H9 (cell line): ENCODE measurements around the gene LRRFIP1. TPM values are rescaled to one million over a fixed set of nuclear protein-coding genes. Genes with fewer than 3 reads are reported as not detected.

Experiments
- DNase-seq: peaks from one replicate; pipeline ENCODE4 v3.0.0-alpha.2; 2017
- H2AFZ ChIP-seq: one replicate; pipeline ENCODE4 v1.6.1; 2013; ENCODE audit warnings: mild to moderate bottlenecking, low read length, control low read depth, moderate library complexity
- H2AK5ac ChIP-seq: 2 replicates; pipeline ENCODE4 v1.6.1; 2013; ENCODE audit warnings: low read length, control low read depth, mixed read lengths; ENCODE audit not compliant: insufficient read length
- H2BK120ac ChIP-seq: one replicate; pipeline ENCODE4 v1.6.1; 2013; ENCODE audit warnings: low read depth, mild to moderate bottlenecking, low read length, control low read depth, inconsistent platforms; ENCODE audit not compliant: poor library complexity, severe bottlenecking
- H2BK12ac ChIP-seq: 2 replicates; pipeline ENCODE4 v1.6.1; 2013; ENCODE audit warnings: low read length, control low read depth, mixed read lengths, low read depth; ENCODE audit not compliant: insufficient read length
- H2BK15ac ChIP-seq: 2 replicates; pipeline ENCODE4 v1.6.1; 2013; ENCODE audit warnings: low read depth, low read length, control low read depth
- H2BK20ac ChIP-seq: one replicate; pipeline ENCODE4 v1.6.1; 2013; ENCODE audit warnings: low read depth, mild to moderate bottlenecking, low read length, control low read depth, inconsistent platforms; ENCODE audit not compliant: poor library complexity, severe bottlenecking
- H2BK5ac ChIP-seq: 2 replicates; pipeline ENCODE4 v1.6.1; 2013; ENCODE audit warnings: low read length, control low read depth, mixed read lengths; ENCODE audit not compliant: insufficient read length
- H3K14ac ChIP-seq: 2 replicates; pipeline ENCODE4 v1.6.1; 2013; ENCODE audit warnings: low read length, control low read depth; ENCODE audit not compliant: insufficient read depth
- H3K18ac ChIP-seq: 2 replicates; pipeline ENCODE4 v1.6.1; 2013; ENCODE audit warnings: low read depth, mild to moderate bottlenecking, mixed read lengths, low read length, control low read depth; ENCODE audit not compliant: insufficient read length
- H3K23ac ChIP-seq: 2 replicates; pipeline ENCODE4 v1.6.1; 2013; ENCODE audit warnings: low read length, control low read depth, mixed read lengths, low read depth; ENCODE audit not compliant: insufficient read length
- H3K23me2 ChIP-seq: 2 replicates; pipeline ENCODE4 v1.6.1; 2013; ENCODE audit warnings: low read depth, mild to moderate bottlenecking, mixed read lengths, low read length, control low read depth; ENCODE audit not compliant: insufficient read length, poor library complexity, severe bottlenecking
- H3K27ac ChIP-seq: 2 replicates; pipeline ENCODE4 v1.5.1; 2013; ENCODE audit warnings: low read length, control low read depth, mixed read lengths, low read depth; ENCODE audit not compliant: insufficient read length
- H3K27me3 ChIP-seq: 2 replicates; pipeline ENCODE4 v1.6.1; 2013; ENCODE audit warnings: low read length, control low read depth, inconsistent platforms; ENCODE audit not compliant: insufficient read depth
- H3K4ac ChIP-seq: 2 replicates; pipeline ENCODE4 v1.6.1; 2013; ENCODE audit warnings: low read depth, mild to moderate bottlenecking, control low read depth, inconsistent platforms, low read length, moderate library complexity
- H3K4me1 ChIP-seq: 2 replicates; pipeline ENCODE4 v1.6.1; 2013; ENCODE audit warnings: low read length, control low read depth, inconsistent platforms; ENCODE audit not compliant: insufficient read depth
- H3K4me2 ChIP-seq: 2 replicates; pipeline ENCODE4 v1.6.1; 2013; ENCODE audit warnings: low read length, control low read depth, mixed read lengths; ENCODE audit not compliant: insufficient read length, insufficient read depth
- H3K56ac ChIP-seq: 2 replicates; pipeline ENCODE4 v1.6.1; 2013; ENCODE audit warnings: low read depth, mild to moderate bottlenecking, mixed read lengths, low read length, control low read depth; ENCODE audit not compliant: insufficient read length
- H3K79me1 ChIP-seq: 2 replicates; pipeline ENCODE4 v1.6.1; 2013; ENCODE audit warnings: low read depth, mild to moderate bottlenecking, moderate library complexity, low read length, control low read depth, inconsistent platforms; ENCODE audit not compliant: insufficient read depth, poor library complexity, severe bottlenecking
- H3K79me2 ChIP-seq: 2 replicates; pipeline ENCODE4 v1.6.1; 2013; ENCODE audit warnings: low read length, control low read depth, inconsistent platforms; ENCODE audit not compliant: insufficient read depth
- H3K9ac ChIP-seq: 2 replicates; pipeline ENCODE4 v1.6.1; 2013; ENCODE audit warnings: low read length, control low read depth, mixed read lengths; ENCODE audit not compliant: insufficient read length; ENCODE audit errors: extremely low read depth
- H3K9me3 ChIP-seq: one replicate; pipeline ENCODE4 v1.6.1; 2013; ENCODE audit warnings: low read depth, low read length, inconsistent platforms; ENCODE audit not compliant: control insufficient read depth
- H3T11ph ChIP-seq: one replicate; pipeline ENCODE4 v1.6.1; 2013; ENCODE audit warnings: mild to moderate bottlenecking, low read length, control low read depth, inconsistent platforms
- H4K20me1 ChIP-seq: one replicate; pipeline ENCODE4 v1.6.1; 2013; ENCODE audit not compliant: control insufficient read depth, insufficient read length, insufficient read depth
- H4K5ac ChIP-seq: 2 replicates; pipeline ENCODE4 v1.6.1; 2013; ENCODE audit warnings: low read depth, mild to moderate bottlenecking, mixed read lengths, low read length, control low read depth; ENCODE audit not compliant: insufficient read length
- H4K8ac ChIP-seq: replicated peaks from 2 replicates; pipeline ENCODE4 v1.6.1; 2013; ENCODE audit warnings: low read length, control low read depth, mixed read lengths, low read depth; ENCODE audit not compliant: insufficient read length
- H4K91ac ChIP-seq: 2 replicates; pipeline ENCODE4 v1.6.1; 2013; ENCODE audit warnings: low read depth, mild to moderate bottlenecking, moderate library complexity, mixed read lengths, low read length, control low read depth; ENCODE audit not compliant: insufficient read length
- H3K27ac Mint-ChIP-seq, 3 experiments: 2 replicates in 2 of 3; 3 replicates in 1 of 3; pipeline ENCODE4 v1.8.0; 2020 to 2021; ENCODE audit warnings: mixed read lengths in 3 of 3, mild to moderate bottlenecking in 1 of 3, moderate library complexity in 1 of 3
- H3K27me3 Mint-ChIP-seq: 2 replicates; pipeline ENCODE4 v1.8.0; 2021; ENCODE audit warnings: low read depth, mild to moderate bottlenecking, moderate library complexity, mixed read lengths
- H3K36me3 Mint-ChIP-seq, 3 experiments: 2 replicates in 2 of 3; 3 replicates in 1 of 3; pipeline ENCODE4 v1.8.0; 2020 to 2021; ENCODE audit warnings: low read depth in 3 of 3, mixed read lengths in 3 of 3; ENCODE audit not compliant: insufficient read depth in 1 of 3
- H3K4me1 Mint-ChIP-seq, 2 experiments: 2 replicates each; pipeline ENCODE4 v1.8.0; 2020; ENCODE audit warnings: mixed read lengths in 2 of 2
- H3K4me3 Mint-ChIP-seq, 2 experiments: 2 replicates in 1 of 2; 3 replicates in 1 of 2; pipeline ENCODE4 v1.8.0; 2020 to 2021; ENCODE audit warnings: mild to moderate bottlenecking in 2 of 2, mixed read lengths in 2 of 2, moderate library complexity in 1 of 2
- H3K9me3 Mint-ChIP-seq, 2 experiments: 2 replicates in 1 of 2; 3 replicates in 1 of 2; pipeline ENCODE4 v1.8.0; 2020; ENCODE audit warnings: mild to moderate bottlenecking in 2 of 2, mixed read lengths in 2 of 2, moderate library complexity in 1 of 2
- WGBS: extraction: QIAGEN DNeasy Blood & Tissue Kit; methylation state at CpG from one replicate; pipeline ENCODE4 v1.1.7; 2013; ENCODE audit warnings: missing lambda C conversion rate, low lambda C conversion rate, mixed read lengths; ENCODE audit not compliant: insufficient read length; ENCODE audit errors: extremely low coverage; 5-methylcytosine and 5-hydroxymethylcytosine counted together
- total RNA-seq: library from RNA; stranded (reverse); gene quantifications from 2 replicates; pipeline ENCODE4 v1.2.1, GENCODE V29; 2021
- TF ChIP-seq, protein P1 (sequence below): fragments of 200-600 bp; sonication (generic); conservative IDR thresholded peaks from 3 replicates; pipeline ENCODE4 v1.8.0; 2021; ENCODE audit warnings: antibody characterized with exemption, mild to moderate bottlenecking

Gene LRRFIP1
- total RNA-seq, 1 experiment from 2014 or later: 38.5 TPM

DNA sequence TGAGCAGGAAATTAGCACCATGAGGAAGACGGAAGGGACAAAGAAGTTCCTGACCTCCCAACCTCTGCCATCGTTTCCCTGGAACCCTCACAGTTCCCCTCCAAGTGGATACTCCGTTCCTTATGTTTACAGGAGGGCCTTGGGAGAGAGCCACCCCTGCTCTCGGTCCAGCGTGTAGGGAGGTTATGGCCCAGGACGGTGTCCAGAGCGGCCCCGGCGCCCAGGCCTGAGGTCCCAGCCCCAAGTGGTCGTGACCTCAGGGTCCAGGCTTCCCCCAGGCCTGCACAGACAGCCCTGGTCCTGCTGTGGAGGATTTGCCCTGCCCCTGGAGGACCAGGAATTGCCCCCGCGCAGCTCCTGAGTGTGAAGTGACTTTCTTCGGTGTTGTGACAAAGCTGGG, 109.4 kb downstream of the LRRFIP1 start:
- no CpG with 5 or more reads among the region's 13 CpGs for WGBS
- H3K27ac Mint-ChIP-seq: no peak overlapping the region
- H3K4me3 Mint-ChIP-seq: no peak overlapping the region

More for the DNA sequence above, 109.4 kb downstream of the LRRFIP1 start:
- H3K4me2 ChIP-seq: no peak overlapping the region
- H3K9me3 Mint-ChIP-seq: no peaks in the 10 kb centered on the region
- H3K4me1 Mint-ChIP-seq: peaks cover 37 to 40% of the 10 kb centered on the region in 2 experiments
- no peak overlapping the region for H3T11ph ChIP-seq
- peaks cover 0 to 6% (median 3%) of the 10 kb centered on the region in 3 experiments; a peak in 2 of 7 replicates for H3K36me3 Mint-ChIP-seq
- no peak overlapping the region for H3K4ac ChIP-seq
- no peaks in the 10 kb centered on the region for H3K23me2 ChIP-seq
- H2BK20ac ChIP-seq: no peak overlapping the region
- no peak overlapping the region for H3K18ac ChIP-seq
- no peaks in the 10 kb centered on the region for H3K79me2 ChIP-seq
- no peak overlapping the region for H2BK120ac ChIP-seq
- no peak overlapping the region for H3K23ac ChIP-seq
- H2AK5ac ChIP-seq: no peak overlapping the region
- no peak overlapping the region for H4K8ac ChIP-seq
- H3K14ac ChIP-seq: no peak overlapping the region
- H2BK5ac ChIP-seq: no peak overlapping the region
- H3K4me1 ChIP-seq: peaks cover 17% of the 10 kb centered on the region; the same call in 1 of the 2 replicates
- H3K9me3 ChIP-seq: no peaks in the 10 kb centered on the region
- H4K5ac ChIP-seq: no peak overlapping the region
- H4K91ac ChIP-seq: no peak overlapping the region
- no peak overlapping the region for H3K27ac ChIP-seq
- TF ChIP-seq, protein P1, sequence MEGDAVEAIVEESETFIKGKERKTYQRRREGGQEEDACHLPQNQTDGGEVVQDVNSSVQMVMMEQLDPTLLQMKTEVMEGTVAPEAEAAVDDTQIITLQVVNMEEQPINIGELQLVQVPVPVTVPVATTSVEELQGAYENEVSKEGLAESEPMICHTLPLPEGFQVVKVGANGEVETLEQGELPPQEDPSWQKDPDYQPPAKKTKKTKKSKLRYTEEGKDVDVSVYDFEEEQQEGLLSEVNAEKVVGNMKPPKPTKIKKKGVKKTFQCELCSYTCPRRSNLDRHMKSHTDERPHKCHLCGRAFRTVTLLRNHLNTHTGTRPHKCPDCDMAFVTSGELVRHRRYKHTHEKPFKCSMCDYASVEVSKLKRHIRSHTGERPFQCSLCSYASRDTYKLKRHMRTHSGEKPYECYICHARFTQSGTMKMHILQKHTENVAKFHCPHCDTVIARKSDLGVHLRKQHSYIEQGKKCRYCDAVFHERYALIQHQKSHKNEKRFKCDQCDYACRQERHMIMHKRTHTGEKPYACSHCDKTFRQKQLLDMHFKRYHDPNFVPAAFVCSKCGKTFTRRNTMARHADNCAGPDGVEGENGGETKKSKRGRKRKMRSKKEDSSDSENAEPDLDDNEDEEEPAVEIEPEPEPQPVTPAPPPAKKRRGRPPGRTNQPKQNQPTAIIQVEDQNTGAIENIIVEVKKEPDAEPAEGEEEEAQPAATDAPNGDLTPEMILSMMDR: no peak
- no peak overlapping the region for H3K9ac ChIP-seq
- H3K27me3 Mint-ChIP-seq: no peaks in the 10 kb centered on the region
- no peak overlapping the region for H2BK15ac ChIP-seq
- no peak overlapping the region for H2BK12ac ChIP-seq
- H4K20me1 ChIP-seq: no peaks in the 10 kb centered on the region
- DNase-seq: no peak
- no peaks in the 10 kb centered on the region for H3K27me3 ChIP-seq
- H3K79me1 ChIP-seq: no peaks in the 10 kb centered on the region
- H2AFZ ChIP-seq: no peak overlapping the region
- no peak overlapping the region for H3K56ac ChIP-seq
